GM10266 (cell line): ENCODE results near the gene WDR41.

Experiments used
- DNase-seq: peaks from one replicate; pipeline ENCODE4 v3.0.0; 2012; ENCODE audit errors: extremely low spot score
- TF ChIP-seq, protein P1 (sequence below): IDR thresholded peaks from 2 replicates; pipeline ENCODE4 v1.5.1; 2012; ENCODE audit warnings: mild to moderate bottlenecking, low read depth; ENCODE audit not compliant: control insufficient read depth, insufficient read depth; ENCODE audit errors: missing control alignments

Gene WDR41

DNA sequence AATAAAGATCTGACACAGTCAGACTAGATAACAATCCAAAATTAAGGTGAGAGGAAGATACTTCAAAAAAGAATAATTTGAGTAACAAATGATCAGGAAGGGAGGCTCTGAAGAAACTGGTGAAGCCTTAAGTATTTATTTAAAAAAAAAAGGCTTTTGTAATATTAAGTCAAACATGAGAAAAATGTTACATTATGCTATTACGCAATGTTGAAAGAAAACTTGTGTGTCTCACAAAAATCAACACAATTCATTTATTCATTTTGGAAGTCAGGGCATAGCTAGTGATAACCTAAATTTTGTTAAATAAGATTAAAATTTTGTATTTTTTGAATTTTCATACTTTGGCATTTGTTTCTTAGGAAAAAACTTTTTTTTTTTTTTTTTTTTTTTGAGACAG is 28.2 kb downstream of the WDR41 start:
- TF ChIP-seq, protein P1, sequence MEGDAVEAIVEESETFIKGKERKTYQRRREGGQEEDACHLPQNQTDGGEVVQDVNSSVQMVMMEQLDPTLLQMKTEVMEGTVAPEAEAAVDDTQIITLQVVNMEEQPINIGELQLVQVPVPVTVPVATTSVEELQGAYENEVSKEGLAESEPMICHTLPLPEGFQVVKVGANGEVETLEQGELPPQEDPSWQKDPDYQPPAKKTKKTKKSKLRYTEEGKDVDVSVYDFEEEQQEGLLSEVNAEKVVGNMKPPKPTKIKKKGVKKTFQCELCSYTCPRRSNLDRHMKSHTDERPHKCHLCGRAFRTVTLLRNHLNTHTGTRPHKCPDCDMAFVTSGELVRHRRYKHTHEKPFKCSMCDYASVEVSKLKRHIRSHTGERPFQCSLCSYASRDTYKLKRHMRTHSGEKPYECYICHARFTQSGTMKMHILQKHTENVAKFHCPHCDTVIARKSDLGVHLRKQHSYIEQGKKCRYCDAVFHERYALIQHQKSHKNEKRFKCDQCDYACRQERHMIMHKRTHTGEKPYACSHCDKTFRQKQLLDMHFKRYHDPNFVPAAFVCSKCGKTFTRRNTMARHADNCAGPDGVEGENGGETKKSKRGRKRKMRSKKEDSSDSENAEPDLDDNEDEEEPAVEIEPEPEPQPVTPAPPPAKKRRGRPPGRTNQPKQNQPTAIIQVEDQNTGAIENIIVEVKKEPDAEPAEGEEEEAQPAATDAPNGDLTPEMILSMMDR, result no peak
- DNase-seq, result no peak

DNA sequence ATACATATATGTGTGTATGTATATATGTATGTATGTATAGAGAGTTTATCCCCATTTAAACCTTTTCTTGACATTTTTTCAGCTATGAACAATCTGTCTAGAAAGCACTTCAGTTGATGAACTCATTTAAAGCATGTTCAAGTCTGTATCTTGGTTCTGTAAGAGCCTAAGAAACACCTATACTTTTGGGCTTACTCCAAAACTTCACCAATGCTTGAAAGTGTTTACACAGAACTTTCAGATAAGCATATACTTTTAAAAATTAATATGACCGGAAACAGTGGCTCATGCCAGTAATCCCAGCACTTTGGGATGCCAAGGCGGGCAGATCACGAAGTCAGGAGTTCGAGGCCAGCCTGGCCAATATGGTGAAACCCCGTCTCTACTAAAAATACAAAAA is 30.8 kb downstream of the WDR41 start:
- TF ChIP-seq, protein P1, result no peak
- DNase-seq, result no peak

DNA sequence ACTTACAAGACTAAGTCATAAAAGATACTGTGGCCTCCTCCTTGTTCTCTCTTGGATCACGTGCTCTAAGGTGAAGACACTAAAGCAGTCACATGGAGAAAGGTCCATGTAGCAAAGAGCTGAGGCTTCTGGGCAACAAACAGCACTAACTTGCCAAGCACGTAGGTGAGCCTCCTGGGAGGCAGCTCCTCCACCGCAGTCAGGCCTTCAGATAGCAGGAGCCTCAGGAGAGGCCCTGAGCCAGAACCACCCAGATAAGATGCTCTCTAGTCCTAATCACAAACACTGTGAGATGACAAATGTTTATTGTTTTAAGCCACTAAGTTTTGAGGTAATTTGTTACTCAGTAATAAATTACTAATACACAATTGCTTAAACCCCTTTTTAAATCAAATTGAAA is 38.0 kb downstream of the WDR41 start:
- TF ChIP-seq, protein P1, result no peak
- no peak for DNase-seq

DNA sequence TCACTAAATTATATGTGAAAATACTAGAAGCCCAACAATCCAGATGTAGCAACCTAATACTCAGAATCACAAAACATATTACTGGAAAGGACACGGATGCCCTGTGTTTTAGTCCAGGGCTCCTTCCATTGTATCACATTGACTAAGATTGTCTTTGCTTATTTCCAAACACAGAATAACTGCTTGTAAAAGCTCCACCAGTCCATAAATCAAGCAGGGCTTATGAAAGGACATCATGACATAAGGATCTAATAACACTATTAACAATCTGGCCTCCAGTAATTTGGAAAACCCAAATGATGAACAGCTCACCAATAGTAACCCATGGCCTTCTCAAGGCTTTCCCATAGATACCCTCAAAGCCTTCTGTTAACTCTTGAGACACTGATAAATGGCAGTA is 39.8 kb downstream of the WDR41 start:
- TF ChIP-seq, protein P1, result no peak
- no peak for DNase-seq

DNA sequence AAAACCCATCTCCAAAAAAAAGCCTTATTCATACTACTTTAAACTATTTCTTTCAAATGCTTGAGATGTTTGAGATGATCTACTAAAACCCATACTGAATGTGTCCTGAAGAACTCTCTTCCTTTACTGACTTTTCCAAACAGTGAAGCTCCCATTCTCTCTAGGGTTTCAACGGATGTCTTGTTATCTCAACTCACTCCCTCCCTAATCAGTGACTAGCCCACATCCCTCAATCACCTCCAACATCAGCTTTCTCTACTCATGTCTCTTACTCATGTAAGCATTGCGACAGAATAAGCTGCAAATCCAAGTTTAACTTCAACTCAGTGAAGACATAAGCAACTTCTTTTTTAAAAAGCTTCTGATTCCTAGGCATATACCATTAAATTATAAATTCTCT is 42.1 kb downstream of the WDR41 start:
- TF ChIP-seq, protein P1, result no peak
- no peak for DNase-seq

DNA sequence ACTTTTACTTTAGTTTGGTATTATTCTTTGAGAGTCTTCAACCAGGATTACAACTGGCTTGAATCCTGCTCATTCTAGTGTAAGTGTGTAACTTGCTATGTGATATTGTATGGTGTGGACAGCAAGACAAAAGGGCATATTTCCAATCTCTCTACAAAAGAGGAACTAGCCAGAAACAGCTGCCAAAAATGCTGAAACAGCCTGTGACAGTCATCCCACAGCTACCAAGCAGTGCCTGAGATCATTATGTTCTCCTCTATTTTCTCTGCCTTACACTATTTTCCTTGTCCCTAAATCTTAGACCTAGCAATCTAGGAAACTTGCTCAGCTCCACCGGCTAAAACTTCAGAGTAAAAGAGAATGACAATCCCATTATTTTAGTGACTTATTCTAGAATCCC is 42.8 kb downstream of the WDR41 start:
- no peak for DNase-seq

DNA sequence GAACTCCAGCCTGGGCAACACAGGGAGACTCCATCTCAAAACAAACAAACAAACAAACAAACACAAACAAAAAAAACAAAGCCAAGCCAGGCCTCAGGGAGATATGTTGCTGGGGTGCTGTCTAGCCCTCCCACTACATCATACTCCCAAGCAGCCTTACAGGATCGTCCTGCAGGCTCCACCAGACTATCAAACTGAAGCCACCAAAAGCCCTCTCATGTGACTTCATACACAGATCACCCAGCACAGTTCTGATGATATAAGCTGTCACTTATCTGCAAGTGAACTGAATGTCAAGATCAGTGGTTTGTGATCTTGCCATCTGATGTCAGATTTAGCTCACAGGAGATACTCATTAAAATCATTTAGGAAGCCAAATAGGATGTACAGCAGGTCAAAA is 43.3 kb downstream of the WDR41 start:
- DNase-seq, result no peak
- TF ChIP-seq, protein P1, result no peak

More for the DNA sequence above, 42.8 kb downstream of the WDR41 start:
- TF ChIP-seq, protein P1, result no peak
